GM12873 (cell line): ENCODE data around the gene NFKBIE.
A peak's percentile ranks its signal among the peaks of the same experiment; 100 is the strongest.

Experiments
- TF ChIP-seq, protein P1 (sequence below): IDR thresholded peaks from 2 replicates; pipeline ENCODE4 v1.5.1; 2012; ENCODE audit warnings: low read depth, mild to moderate bottlenecking, moderate library complexity, low read length, control low read depth; ENCODE audit not compliant: insufficient read depth; ENCODE audit errors: missing control alignments

NFKBIE gene

DNA sequence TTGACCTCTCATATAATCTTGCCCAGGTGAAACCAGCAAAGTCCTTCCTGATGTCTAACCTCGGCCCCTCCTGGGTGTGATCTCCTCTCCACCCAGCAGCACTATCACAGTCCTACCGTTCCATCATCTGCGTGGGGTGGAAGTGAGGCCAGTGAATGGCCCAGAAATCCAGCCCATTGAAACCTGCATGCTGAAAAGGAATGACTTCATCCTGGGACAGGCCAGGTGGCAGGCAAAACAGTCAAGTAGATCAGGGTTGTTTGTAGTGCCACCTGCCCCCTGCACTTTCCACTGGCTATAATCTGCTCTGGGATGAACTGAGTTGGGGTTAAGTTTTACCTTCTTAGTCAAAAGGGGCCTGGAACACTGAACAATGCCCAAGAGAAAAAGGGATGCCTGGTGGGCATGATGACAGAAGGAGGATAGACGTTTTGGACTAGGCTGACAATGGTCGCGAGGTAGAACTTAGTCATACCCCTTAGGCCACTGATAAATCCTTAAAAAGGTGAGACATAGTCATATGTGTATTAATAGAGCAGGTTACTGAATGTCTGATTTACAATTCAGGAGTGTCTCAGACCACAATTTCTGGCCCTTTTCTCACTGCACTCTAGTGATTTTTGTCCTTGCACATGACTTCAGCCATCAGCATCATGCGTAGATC lies 26.5 kb downstream of the NFKBIE start:
- TF ChIP-seq, protein P1, sequence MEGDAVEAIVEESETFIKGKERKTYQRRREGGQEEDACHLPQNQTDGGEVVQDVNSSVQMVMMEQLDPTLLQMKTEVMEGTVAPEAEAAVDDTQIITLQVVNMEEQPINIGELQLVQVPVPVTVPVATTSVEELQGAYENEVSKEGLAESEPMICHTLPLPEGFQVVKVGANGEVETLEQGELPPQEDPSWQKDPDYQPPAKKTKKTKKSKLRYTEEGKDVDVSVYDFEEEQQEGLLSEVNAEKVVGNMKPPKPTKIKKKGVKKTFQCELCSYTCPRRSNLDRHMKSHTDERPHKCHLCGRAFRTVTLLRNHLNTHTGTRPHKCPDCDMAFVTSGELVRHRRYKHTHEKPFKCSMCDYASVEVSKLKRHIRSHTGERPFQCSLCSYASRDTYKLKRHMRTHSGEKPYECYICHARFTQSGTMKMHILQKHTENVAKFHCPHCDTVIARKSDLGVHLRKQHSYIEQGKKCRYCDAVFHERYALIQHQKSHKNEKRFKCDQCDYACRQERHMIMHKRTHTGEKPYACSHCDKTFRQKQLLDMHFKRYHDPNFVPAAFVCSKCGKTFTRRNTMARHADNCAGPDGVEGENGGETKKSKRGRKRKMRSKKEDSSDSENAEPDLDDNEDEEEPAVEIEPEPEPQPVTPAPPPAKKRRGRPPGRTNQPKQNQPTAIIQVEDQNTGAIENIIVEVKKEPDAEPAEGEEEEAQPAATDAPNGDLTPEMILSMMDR: no peak

DNA sequence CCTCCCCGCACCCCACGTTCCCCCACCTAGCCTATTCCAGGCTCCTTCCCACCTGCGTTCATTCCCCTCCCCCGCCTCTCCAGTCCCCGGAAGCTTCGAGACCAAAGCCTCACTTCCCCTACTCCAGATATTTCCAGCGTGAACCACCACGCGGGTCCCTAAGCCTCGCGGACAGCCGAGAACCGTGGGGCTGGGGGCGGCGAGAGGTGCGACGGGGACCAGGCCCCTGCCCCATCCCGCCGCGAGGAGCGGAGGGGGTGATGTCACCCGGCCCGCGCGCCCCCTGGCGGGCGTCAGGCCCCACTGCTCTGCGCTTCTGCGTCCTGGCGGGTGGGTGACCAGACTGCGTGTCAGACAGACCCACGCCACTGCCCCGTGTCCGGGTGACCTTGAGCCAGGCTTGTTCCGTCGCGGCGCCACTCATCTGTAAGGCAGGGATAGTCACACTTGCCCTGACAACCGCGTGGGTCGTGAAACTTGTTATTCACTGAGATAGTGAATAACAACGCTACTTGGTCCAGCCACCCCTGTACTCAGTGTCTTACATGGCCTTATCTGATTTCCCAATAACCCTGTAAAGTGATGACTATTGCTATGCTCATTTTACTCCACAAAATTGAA lies 27.4 kb downstream of the NFKBIE start:
- TF ChIP-seq, protein P1: peak; percentile 98

DNA sequence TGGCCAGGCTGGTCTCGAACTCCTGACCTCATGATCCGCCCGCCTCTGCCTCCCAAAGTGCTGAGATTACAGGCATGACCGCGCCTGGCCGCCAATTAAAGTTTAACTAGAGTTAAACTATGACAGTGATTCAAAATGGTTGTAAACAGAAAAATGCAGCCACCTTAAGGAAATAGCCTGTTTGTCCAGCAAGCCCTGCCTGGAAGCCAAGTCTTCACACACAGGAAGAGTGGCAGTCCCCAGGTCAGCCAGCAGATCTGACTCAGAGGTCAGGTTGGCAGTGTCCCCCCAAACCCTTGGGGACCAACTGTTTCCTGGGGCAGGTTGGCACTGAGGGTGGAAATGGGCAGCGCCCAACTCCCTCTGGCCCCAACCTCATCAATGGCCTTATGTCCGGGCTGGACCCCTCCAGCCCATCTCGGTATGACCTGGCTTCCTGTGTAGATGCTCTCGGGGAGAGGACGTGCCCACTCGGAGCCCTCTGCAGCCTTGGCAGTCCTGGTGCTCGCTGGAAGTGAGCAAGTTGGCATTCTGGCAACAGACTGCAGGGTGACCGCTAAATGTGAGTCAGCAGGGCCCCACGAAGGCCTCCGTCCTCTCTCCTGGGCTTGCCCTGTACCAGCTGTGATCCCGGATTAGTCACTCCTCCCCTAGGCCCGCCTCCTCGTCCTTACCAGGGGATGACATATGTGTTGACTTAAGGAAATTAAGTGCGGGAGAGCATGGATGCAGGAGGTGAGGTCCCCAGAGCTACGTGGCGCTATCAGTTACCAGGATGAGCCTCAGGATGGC lies 28.1 kb downstream of the NFKBIE start:
- TF ChIP-seq, protein P1: no peak

DNA sequence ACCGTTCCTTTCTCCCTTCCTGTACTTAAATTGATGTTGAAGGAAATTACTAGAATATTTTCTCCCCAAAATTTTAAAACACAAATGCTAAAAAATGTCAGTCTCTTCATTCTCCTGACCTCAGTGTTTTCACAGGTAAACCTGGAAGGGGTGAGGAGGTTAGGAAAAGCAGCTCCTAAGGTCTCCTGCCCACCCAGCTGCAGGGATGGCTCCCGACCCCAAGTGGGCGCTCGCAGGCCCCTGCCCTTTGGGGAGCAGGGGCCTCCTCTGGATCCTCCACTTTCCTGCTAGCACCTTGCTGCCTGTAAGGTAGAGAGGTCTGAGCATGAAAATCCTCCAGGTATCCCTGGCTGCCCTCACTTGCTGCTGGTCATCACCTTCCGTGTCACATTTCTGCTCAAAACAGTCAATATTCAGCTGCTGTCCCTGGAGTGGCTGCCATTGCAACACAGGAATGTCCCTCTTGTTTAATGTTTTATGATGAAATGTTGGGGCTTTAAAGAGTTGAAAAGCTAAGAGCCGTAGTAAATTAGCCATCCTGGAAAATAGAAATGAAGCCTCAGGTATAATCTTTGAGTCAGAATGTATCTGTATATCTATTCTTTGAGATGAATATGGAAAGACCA lies 29.3 kb downstream of the NFKBIE start:
- TF ChIP-seq, protein P1: no peak

DNA sequence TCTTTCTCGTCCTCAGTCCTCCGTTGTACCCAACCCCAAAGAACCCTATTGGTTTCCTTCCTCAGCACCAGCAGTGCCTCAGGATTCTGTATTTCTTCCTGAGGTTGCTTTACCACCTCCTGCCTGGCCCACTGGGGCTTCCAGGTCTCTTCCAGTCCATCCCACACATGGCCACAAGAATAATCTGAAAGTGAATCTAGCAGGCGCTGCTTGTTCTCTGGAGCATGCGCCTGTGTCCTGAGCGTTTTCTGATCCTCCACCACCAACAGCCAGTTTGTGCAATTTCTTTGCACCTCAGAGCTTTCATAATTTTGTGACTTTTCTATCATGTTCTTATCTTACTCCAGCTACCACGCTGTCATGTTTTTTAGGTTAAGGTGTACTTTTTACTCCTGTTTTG lies 30.1 kb downstream of the NFKBIE start:
- TF ChIP-seq, protein P1: no peak

DNA sequence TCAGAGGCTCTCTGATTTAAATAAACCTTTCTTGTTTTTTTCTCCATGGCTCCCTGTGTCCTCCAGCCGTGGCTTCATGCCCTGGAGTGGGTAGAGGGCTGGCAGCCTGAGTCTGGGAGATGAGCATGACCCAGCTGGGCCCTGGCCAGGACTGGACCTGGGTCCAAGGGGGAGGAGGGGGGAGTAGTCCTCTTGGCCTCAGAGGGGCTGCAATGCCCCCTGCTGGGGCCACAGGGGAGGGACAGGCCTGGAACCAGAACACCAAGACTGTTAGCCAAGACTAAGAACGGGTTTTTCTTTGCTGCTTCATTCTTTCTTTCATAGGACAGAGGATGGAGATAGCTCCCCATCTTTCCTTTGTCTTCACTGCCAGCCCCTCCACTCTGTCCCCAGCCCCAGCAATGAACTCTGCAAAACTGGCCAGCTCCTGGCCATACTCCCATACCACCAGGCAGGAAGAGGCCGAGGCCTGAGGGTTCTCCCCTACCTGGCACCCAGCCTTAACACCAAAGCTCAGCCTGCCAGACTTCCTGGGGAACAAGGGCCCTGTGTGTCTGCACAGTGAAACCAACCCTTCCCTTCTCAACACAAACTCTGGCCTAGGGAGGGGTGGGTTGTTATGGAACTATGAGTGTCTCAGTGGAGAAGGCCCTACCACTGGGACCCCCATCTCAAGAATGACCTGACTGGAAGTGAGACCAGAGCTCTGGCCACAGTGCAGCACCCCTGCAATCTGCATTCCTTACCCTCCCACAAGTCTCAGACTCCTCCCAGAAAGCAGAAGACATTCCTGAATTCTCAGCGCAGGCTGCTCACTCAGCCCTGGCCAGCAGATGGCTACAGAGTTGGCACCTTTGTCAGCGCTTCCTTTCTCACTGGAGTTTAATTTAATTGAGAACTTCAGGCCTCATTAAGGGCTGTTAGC lies 31.0 kb downstream of the NFKBIE start:
- TF ChIP-seq, protein P1: peak; percentile 82
